Neutrophil (primary cell): ENCODE measurements around the gene RET.

ENCODE experiments used
- H3K27ac ChIP-seq: fragments of 200-600 bp; sonication (generic); 2 replicates; pipeline ENCODE4 v1.5.1; 2016; ENCODE audit warnings: mild to moderate bottlenecking, moderate library complexity
- H3K27me3 ChIP-seq: fragments of 200-600 bp; sonication (generic); 2 replicates; pipeline ENCODE4 v1.6.0; 2016; ENCODE audit warnings: mild to moderate bottlenecking
- H3K36me3 ChIP-seq: fragments of 200-600 bp; sonication (generic); 2 replicates; pipeline ENCODE4 v1.5.1; 2017
- H3K4me1 ChIP-seq, 2 experiments: fragments of 200-600 bp in 1 of 2; sonication (generic) in 1 of 2; 1 replicate in 1 of 2; 2 replicates in 1 of 2; pipeline versions ENCODE4 v1.5.1 to v1.6.1; 2013 to 2016; ENCODE audit warnings: low read depth in 1 of 2, low read length in 1 of 2, mild to moderate bottlenecking in 1 of 2, moderate library complexity in 1 of 2; ENCODE audit not compliant: control insufficient read depth in 1 of 2, insufficient read depth in 1 of 2
- H3K4me3 ChIP-seq, 2 experiments: fragments of 200-600 bp in 1 of 2; sonication (generic) in 1 of 2; 1 replicate in 1 of 2; 2 replicates in 1 of 2; pipeline ENCODE4 v1.5.1; 2013 to 2016; ENCODE audit warnings: low read depth in 1 of 2, low read length in 1 of 2, mild to moderate bottlenecking in 1 of 2, moderate library complexity in 1 of 2
- H3K9me3 ChIP-seq: fragments of 200-600 bp; sonication (generic); 2 replicates; pipeline ENCODE4 v1.5.1; 2016
- CTCF ChIP-seq: fragments of 200-600 bp; sonication (generic); IDR thresholded peaks from 2 replicates; pipeline ENCODE4 v1.5.1; 2016; ENCODE audit warnings: antibody characterized with exemption

Gene RET

GRCh38 chr10:43039624-43040481, 37.0 kb upstream of the RET start:
- peaks cover 0 to 8% of the 10 kb centered on the region in 2 experiments for H3K4me1 ChIP-seq
- H3K27me3 ChIP-seq: no peaks in the 10 kb centered on the region
- H3K36me3 ChIP-seq: no peaks in the 10 kb centered on the region
- H3K4me3 ChIP-seq: no peak overlapping the region
- H3K9me3 ChIP-seq: no peaks in the 10 kb centered on the region
- no peak for TF ChIP-seq CTCF
- H3K27ac ChIP-seq: no peak overlapping the region

DNA sequence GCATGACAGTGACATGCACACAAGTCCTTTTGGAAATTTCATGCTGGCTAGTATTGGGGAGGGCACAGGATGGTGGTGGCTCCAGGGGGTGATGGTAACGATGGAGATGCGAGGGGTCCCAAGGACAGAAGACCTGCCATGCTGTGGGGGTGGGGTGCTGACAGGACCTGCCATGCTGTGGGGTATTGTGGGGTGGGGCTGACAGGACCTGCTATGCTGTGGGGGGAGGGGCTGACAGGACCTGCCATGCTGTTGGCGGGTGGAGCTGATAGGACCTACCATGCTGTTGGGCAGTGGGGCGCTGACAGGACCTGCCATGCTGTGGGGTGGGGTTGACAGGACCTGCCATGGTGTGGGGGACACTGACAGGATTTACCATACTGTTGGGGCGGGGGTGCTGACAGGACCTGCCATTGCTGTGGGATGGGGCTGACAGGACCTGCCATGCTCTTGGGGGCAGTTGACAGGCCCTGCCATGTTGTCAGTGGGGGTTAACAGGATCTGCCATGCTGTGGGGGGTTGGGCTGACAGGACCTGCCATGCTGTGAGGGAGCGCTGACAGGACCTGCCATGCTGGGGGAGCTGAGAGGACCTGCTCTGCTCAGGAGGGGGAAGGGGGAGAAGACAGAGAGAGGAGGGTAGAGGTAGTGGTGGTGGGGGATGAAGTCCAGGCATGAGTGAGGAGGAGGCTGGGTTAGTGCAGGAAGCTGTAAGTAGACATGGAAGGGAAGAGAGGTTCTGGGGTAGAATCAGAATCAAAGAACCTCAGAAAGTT, 36.2 kb upstream of the RET start:
- Histone ChIP-seq H3K36me3 (no peaks in the 10 kb centered on the region), H3K4me3 (no peak overlapping the region), H3K27ac (no peak overlapping the region), H3K27me3 (no peaks in the 10 kb centered on the region), H3K9me3 (no peaks in the 10 kb centered on the region), H3K4me1 (peaks cover 0 to 8% of the 10 kb centered on the region in 2 experiments)
- no peak for TF ChIP-seq CTCF

GRCh38 chr10:43041422-43042342, 35.2 kb upstream of the RET start:
- Histone ChIP-seq H3K27me3 (no peaks in the 10 kb centered on the region), H3K27ac (no peak overlapping the region), H3K9me3 (no peaks in the 10 kb centered on the region), H3K4me3 (no peak overlapping the region), H3K36me3 (no peaks in the 10 kb centered on the region), H3K4me1 (peaks cover 0 to 8% of the 10 kb centered on the region in 2 experiments)
- TF ChIP-seq CTCF: no peak

GRCh38 chr10:43042503-43043341, 34.1 kb upstream of the RET start:
- no peak for TF ChIP-seq CTCF
- no peaks in the 10 kb centered on the region for H3K27me3 ChIP-seq
- no peak overlapping the region for H3K27ac ChIP-seq
- peaks cover 0 to 8% of the 10 kb centered on the region in 2 experiments for H3K4me1 ChIP-seq
- H3K36me3 ChIP-seq: no peaks in the 10 kb centered on the region
- no peaks in the 10 kb centered on the region for H3K9me3 ChIP-seq
- no peak overlapping the region for H3K4me3 ChIP-seq
